Left cardiac atrium (tissue), 4 donors: ENCODE measurements around the gene DEPDC5. TPM values are rescaled to one million over a fixed set of nuclear protein-coding genes. Genes with fewer than 3 reads are reported as not detected.
A peak's percentile ranks its signal among the peaks of the same experiment; 100 is the strongest.

ENCODE experiments used
- ATAC-seq, 2 donors: fragments of 200-7000 bp; cut with Tn5 transposase; one replicate each; pipeline ENCODE4 v1.9.1; 2020; ENCODE audit warnings: mild to moderate bottlenecking in 2 of 2, moderate library complexity in 2 of 2
- DNase-seq: peaks from one replicate; pipeline ENCODE4 v3.0.0-alpha.2; 2020
- intact Hi-C, 2 donors: fragments of 100-400 bp; cut with DNase I; formaldehyde crosslinking; loops; one replicate each; pipeline versions ENCODE4 v1.14.1 to v1.15.1; 2022 to 2023
- total RNA-seq, 2 donors: library from RNA; stranded (reverse); fragmentation: NEBNext Ultra II Directional; extraction: Animal tissue kit (Norgen Biotek cat#: 25700); gene quantifications; one replicate each; pipeline ENCODE4 v1.2.1, GENCODE V29; 2021
- donor health status: DM: no; HTN: yes; CAD: no.
- donor health status: DM: no; HTN: yes; CAD: no; lungs with severe emphysema.
- donor health status: DM: yes; HTN: yes; CAD: no.
- donor health status: Dilated cardiomyopathy.

DEPDC5 gene
- total RNA-seq, 2 donors from 2014 or later, result 12.2 to 14.7 TPM

DNA sequence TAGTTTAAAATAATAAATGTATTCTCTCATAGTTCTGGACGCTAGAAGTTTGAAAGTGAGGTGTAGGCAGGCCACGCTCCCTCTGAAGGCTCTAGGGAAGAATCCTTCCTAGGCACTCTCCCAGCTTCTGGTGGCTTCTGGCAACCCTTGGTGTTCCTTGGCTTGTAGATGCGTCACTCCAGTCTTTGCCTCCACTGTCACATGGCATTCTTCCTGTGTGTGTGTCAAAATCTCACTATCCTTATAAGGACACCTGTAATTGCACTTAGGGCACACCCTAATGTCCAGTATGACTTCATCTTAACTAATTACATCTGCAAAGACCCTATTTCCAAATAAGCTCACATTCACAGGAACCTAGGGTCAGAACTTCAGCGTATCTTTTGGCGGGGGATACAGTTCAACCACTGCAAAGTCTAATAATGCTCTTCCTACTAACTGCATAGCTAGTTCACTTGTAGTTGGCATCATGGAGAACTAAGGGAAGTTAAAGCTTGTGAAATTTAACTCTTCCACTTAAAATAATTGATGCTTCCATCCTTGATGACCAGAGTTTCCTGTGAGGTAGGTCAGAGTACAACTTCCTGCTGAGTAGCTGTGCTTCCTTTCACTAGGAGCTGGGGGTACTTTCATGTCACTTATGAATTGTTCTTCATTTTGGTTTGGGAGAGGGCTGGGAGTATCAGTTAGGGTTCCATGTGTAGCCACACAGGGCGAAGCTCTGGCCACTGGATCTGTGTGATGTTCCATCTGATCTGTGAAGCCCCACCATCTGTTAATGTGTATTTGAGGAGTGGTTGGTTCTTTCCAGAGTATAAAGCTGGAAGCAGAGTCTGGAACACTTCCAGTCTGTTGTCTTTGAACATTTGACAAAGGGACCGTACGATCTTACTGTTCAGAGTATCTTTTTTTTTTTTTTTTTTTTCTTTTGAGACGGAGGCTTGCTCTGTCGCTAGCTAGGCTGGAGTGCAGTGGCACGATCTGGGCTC, 201.0 kb downstream of the DEPDC5 start:
- intact Hi-C loops, result loop anchor here in 1 of 2 donors (10.0 kb wide), 1 partner anchor 290 kb away; the partner anchor contains the start of gene PISD
- DNase-seq (peak; percentile 40), ATAC-seq (peak; percentile 25 to 48)

DNA sequence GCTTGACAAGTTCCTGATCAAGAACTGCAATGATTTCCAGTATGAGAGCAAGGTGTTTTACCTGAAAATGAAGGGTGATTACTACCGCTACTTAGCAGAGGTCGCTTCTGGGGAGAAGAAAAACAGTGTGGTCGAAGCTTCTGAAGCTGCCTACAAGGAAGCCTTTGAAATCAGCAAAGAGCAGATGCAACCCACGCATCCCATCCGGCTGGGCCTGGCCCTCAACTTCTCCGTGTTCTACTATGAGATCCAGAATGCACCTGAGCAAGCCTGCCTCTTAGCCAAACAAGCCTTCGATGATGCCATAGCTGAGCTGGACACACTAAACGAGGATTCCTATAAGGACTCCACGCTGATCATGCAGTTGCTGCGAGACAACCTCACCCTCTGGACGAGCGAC, 202.5 kb downstream of the DEPDC5 start:
- intact Hi-C loops, result loop anchor here in 1 of 2 donors (10.0 kb wide), 1 partner anchor 292 kb away; the partner anchor contains the start of gene PISD
- DNase-seq (no peak), ATAC-seq (no peak)

Other genes with a start within 250 kb of the DEPDC5 start
- gene PISD, start 91.8 kb upstream of the DEPDC5 start, total RNA-seq, result 10 to 100 TPM; 25.2 to 40.8 TPM
- 10 to 100 TPM; 21.2 to 23.6 TPM for gene PRR14L, start 3.9 kb upstream of the DEPDC5 start, total RNA-seq
- gene YWHAH, start 190.5 kb downstream of the DEPDC5 start, total RNA-seq, result 100 to 1,000 TPM in 1 of 2 donors, 10 to 100 TPM in 1; 68.1 to 119 TPM